GM19395 (cell line): ENCODE measurements around the gene SLC22A4.
A peak's percentile ranks its signal among the peaks of the same experiment; 100 is the strongest.

Experiments used
- ATAC-seq: cut with Tn5 transposase; IDR thresholded peaks from one replicate; pipeline ENCODE4 v1.9.1; 2021; ENCODE audit warnings: mild to moderate bottlenecking, moderate library complexity; ENCODE audit not compliant: unreplicated experiment

SLC22A4 gene

GRCh38 chr5:132293992-132294727 is at the start of gene SLC22A4:
SLC22A4 (plus strand) TSS chr5:132294394; CDS start chr5:132294617, 223 bp downstream.
- ATAC-seq, result peak; percentile 63

- no peak for ATAC-seq
Measured at GRCh38 chr5:132245593-132245992, 48.6 kb upstream of the SLC22A4 start.

DNA sequence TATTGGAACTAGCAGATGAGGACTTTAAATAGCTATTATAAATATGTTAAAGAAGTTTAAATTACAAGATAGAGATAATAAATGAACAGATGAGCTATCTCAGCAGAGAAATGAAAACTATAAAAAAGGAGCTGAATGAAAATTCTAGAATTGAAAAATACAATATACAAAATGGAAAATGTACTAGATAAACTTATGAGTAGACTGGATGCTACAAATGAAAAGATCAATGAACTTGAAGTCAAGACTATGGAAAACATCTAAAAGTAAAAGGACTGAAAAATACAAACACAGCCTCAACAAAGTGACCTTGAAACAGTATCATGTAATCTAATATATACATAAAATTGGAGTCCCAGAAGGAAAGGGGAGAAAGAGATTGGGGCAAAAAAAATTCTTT is 47.4 kb upstream of the SLC22A4 start:
- no peak for ATAC-seq

- ATAC-seq, result no peak
Measured at GRCh38 chr5:132250547-132250946, 43.6 kb upstream of the SLC22A4 start.

DNA sequence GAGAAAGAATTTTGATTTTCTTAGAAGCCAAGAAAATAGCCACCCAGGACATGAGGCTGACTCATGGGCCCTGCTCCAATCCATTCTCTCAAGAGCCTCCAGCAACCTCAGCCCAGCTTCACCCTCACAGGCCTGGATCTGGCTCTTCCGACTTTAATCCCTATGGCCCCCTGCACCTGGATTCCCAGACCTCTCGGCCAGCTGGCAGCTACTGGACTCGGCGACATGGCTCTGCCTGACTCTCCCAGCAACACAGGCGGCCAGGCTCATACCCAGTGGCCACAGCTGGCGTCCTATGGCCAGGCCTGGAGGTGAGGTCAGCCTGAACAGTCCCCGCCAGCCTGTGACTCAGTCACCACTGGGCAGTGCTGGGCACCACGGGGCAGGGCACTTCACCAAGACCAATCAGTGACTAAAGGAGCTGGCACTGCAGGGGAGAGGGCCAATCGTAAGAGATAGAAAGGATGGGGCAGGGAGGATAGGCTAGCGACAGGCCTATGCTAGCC is 42.9 kb upstream of the SLC22A4 start:
- no peak for ATAC-seq

GRCh38 chr5:132253008-132253441 is 41.2 kb upstream of the SLC22A4 start:
- ATAC-seq, result no peak

GRCh38 chr5:132253452-132254320 is 40.5 kb upstream of the SLC22A4 start:
- no peak for ATAC-seq

- no peak for ATAC-seq
Measured at GRCh38 chr5:132254321-132254977, 39.7 kb upstream of the SLC22A4 start.

- no peak for ATAC-seq
Measured at GRCh38 chr5:132256086-132256782, 38.0 kb upstream of the SLC22A4 start.

GRCh38 chr5:132256783-132257130 is 37.4 kb upstream of the SLC22A4 start:
- no peak for ATAC-seq

DNA sequence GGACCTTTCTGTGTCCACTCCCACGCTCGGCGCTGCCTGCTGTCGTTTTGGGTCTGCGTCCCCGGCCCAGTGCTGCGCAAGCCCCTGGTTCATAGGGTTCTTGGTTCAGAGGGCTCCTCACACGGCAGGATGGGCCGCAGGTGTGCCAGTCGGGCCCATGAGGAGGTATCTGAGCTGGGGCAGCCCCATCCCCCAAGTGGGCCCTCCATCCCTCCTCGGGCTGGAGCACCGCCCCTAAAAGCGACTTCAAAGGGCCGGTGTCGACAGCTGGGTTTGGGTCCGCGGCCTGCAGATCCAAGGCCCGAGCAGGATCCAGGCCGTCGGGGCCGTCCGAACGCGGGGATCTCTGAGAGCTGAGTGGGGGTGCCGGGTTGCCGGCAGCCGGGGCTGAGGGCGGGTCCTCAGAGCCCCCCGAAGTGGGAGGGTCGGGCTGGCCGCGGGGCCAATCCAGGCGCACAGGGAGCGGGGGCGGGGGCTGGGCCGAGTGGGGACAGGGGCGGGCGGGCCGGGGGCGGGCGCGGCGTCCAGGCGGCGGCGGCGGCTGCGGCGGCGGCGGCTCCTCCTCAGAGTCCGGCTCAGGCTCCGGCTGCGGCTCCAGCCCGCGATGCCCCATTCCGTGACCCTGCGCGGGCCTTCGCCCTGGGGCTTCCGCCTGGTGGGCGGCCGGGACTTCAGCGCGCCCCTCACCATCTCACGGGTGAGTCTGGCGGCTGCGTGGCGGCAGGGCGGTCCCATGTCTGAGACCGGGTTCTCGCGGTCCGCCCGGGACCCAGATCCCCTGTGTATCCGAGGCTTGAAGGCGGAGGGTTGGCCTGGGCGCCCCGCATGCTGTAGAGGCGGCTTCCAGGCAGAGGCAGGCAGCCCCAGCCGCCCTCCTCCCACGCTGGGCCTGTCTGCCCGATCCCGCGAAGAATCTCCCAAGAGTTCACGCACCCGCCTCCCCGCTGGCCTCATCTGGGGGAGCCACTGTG is 36.8 kb upstream of the SLC22A4 start, which contains the start of gene PDLIM4:
TSS of gene PDLIM4 (plus strand) at position 566 of the 971 bp plus-strand sequence. CDS start at position 605, 39 bp downstream.
- no peak for ATAC-seq

- no peak for ATAC-seq
Measured at GRCh38 chr5:132258102-132259068, 35.8 kb upstream of the SLC22A4 start.

DNA sequence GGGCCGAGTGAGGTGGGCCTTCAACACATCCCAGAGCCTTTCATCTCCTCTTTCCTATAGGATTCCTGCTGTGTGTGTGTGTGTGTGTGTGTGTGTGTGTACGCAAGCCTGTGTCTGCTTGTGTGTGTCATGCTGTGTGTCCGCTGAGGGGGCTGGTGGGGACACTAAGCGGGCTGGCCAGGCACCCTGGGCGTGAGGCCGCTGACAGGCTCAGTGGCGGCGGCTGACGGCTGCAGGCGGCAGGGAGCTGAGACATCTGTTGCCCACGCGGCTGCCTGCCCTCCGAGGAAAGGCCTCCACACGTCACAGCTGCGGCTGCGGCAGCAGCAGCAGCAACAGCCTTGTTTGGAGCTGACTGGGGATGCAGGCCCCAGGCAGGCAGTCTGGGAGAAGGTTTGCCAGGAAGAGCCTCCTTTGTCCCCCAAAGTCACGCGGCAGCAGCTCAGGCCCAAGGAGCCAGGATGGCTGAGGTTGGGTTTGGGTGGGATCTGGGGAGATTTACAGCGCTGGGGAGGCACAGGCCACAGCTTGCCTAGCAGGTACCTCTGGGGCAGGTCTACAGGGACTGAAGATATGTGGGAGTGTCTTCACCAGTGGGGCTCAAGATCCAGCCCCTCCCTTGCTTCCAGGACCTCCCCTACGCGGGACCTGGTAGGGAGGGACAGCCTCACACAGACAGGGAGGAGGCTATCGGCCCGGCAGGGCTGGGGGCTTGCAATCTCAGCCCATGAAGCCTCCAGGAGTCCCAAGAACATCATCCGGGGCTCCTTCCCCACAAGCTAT is 34.9 kb upstream of the SLC22A4 start:
- no peak for ATAC-seq

GRCh38 chr5:132260051-132260450 is 34.1 kb upstream of the SLC22A4 start:
- no peak for ATAC-seq

GRCh38 chr5:132260714-132261551 is 33.3 kb upstream of the SLC22A4 start:
- ATAC-seq, result no peak
